ENCODE data around the gene SDSL.

The SDSL gene

DNA sequence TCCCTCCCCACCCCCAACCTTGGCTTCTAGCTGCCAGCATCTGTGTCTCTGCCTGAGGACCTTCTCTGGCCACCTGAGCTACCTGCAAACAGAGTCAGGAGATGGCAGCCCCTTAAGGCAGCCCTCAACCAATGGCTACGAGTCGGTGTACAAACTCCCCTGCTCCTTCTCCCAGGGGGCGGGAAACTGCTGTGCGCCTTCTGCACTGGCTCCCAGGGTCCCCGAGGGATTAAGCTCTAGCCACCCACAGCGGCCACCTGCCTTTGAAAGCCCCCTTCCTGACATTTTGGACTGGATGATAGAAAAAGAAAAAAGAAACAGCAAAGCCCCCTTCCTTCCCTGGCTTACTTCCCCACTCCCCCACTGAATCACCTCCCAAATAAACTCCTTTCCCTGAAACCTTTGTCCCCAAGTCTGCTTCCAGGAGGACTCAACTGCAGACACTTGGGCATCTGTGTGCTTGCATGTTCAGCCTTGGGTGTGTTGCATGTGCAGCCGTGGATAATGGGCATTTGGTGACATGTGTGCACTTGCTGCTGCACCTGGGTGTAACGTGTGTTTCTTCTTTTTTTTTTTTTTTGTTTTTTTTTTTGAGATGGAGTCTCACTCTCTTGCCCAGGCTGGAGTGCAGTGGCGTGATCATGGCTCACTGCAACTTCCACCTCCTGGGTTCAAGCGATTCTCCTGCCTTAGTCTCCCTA lies 24.5 kb upstream of the SDSL start:
- FAIRE-seq = no peak

DNA sequence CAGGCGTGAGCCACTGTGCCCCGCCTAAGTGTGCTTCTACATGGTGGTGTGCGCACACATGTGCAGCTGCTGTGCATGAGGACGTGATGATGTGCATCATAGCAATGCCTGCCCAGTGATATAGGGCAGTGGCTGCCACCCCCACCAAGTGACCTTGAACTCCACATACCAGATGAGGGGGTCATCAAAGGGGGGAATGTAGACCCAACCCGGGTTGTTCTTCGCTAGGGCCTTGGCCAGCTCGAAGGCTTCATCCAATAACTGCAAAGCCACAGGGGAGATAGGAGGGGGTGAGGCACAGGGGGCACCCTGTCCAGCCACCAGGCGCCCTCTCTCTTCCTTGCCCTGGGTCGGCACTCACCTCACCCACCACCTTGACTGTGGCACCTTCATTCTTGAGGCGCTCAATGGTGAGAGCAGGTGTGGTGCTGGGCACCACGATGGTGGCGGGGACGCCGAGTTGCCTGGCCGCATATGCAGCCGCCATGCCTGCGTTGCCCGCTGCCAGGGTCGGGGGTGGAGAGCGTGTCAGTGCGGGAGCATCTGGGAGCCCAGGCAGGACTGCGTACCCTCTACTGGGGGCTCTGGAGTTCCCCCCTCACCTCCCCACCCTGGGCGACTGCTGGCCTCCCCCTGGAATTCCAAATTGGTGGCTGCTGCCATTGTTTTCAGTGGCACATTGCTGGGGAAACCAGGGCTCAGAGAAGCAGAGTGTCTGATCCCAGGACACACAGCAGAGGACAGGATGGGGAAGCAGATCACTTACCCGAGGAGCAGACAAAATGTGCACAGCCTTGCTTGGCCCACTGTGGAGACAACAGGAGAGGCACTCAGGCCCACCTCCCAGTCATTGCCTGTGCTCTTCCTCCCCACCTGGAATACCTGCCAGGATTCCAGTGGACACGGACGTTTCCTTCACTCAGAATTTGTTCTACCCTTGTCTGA lies 23.6 kb upstream of the SDSL start:
- FAIRE-seq = no peak

DNA sequence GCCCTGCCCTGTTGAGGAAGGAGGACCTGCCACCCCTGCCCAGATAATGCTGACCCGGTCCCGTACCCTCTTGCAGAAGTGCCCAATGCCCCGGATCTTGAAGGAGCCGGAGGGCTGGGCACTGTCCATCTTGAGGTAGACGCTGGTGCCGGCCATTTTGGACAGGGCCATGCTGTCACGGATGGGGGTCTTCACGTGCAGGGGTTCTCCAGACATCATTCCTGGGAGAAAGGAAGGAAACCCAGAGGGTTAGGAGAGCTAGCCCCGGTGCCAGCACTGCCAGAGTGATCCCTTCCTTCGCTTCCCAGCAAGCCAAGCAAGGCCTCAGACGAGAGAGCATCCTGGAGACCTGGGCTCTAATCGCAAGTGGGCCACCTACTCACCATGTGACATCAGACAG lies 22.7 kb upstream of the SDSL start:
- FAIRE-seq = no peak

DNA sequence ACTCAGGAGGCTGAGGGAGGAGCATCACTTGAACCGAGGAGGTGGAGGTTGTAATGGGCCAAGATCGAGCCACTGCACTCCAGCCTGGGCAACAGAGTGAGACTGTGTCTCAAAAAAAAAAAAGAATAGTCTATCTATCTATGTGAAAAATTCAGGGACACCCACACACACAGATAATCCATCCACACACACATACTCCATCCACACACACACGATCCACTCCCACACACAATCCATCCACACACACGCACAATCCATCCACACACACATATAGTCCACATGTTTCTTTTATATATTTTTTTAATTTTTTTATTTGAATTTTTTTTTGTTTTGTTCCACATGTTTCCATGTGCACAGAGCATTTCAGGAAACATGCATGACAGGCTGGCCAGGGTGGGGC lies 21.8 kb upstream of the SDSL start:
- FAIRE-seq = no peak

DNA sequence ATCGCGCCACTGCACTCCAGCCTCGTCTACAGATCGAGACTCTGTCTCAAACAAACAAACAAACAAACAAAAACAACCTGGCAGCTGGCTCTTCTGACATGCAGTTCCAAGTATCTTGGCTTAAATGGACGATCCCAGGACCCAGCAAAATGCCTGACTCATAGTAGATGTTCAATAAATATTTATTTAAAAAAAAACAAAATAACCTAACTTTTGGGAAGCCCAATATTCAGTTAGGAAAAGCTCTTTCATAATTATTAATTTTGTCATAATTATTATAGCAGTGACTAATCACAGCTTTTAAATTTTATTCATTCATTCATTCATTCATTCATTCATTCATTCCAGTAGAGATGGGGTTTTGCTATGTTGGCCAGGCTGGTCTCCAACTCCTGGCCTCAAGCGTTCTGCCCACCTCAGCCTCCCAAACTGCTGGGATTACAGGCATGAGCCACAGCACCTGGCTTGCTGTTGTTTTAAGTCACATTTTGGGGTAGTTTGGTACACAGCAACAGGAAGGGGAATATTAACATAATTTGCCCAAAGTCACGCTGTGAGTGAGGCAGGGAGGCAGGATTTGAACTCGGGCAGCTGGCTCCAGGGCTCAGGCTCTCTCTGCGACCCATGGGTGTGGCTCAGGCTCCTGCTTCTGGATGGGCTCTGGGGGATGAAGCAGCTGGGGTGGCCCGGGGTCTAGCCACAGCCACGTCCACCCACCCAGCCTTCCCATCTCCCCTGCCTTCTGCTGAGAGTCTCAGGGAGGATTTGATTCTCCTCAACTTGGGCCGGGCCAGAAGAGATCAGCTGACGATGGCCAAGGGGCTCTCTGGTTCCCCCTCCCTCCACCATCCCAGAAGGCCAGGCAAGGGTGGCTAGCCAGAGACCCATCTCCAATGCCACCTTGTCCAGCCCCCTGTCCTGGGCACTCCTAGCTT lies 20.8 kb upstream of the SDSL start:
- FAIRE-seq = no peak

DNA sequence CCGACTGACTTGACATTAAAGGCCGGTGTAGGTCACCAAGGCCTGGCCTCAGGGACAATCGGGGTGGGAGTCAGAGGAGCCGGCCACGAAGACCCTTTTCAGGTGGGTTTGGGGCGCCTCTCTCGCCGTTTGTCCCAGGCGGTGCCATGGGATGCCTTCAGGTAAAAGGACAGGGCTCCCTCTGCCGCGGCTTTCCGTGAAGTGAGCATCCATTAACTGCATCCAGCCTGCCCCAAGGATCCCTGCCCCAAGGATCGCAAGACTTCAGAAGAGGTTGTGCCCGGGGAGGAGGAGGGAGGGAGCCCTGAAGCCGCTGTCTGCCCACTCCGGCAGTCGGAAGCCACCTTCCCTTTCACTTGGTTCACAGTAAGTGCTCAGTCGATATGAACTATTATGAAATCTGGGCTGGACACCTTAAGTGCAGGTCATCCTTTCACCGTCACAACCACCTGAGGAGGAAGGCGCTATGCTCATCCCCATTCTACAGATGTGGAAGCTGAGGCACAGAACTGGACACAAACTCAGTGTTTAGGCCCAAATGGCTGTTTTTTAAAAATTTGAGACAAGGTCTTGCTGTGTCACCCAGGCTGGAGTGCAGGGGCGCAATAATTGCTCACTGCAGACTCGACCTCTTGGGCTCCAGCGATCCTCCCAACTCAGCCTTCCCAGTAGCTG lies 19.5 kb upstream of the SDSL start:
- FAIRE-seq = no peak

DNA sequence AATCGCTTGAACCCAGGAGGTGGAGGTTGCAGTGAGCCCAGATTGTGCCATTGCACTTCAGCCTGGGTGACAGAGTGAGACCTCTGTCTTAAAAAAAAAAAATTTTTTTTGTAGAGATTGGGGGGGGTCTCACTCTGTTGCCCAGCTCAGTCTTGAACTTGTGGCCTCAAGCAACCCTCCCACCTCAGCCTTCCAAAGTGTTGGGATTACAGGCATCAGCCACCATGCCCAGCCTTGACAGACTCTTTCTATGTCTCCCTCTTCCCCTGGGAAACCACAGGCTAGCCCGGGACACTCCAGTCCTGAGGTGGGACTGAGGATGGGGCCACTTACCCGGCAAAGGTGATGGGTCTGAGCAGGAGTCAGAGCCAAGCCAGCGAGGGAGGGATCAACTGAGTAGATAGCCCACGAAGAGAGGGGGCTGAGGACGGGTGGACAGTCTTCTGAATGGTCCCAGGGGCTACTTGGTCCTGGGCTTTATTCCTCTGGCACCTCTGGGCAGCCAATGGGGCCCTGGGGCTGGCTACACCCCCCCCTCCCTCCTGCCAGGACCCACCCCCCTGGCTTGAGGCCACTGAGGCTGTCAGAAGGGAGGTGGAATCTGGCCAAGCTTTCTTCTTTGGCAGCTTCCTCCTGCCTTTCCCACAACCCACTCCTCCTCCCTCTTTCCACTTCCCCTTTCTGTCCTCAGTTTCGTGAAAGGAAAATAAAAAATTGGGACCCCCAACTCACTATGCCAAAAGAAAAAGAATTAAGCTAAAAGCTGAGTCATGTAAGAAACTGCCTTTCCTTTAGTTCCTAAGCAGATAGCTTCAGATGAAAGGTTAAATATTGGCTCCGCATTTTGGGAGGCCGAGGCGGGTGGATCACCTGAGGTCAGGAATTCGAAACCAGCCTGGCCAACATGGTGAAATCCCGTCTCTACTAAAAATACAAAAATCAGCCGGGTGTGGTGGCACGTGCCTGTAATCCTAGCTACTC lies 18.5 kb upstream of the SDSL start, which contains the start of gene SDS:
Gene SDS (minus strand): TSS at position 453 of the 981 bp plus-strand sequence. CDS start 4,179 bp downstream, outside the sequence.
- FAIRE-seq = no peak

DNA sequence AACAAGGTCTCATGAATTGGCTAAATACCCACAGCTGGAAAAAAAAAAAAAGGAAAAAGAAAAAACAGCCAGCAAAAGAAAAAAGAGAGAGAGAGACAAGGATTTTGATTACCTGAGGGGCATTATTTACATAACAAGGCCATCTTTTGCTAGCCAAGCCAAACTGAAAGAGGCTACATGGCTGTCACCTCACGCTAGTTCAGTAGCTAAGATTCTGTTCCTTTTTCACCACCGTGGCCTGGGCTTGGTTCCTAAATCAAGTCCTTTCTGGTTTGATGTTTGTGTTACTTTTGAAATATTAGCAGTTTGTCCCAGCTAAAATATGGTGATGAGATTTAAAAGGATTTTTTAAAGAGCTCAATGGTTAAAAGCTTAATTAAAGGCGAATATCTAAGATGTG lies 16.5 kb upstream of the SDSL start:
- no peak for FAIRE-seq

DNA sequence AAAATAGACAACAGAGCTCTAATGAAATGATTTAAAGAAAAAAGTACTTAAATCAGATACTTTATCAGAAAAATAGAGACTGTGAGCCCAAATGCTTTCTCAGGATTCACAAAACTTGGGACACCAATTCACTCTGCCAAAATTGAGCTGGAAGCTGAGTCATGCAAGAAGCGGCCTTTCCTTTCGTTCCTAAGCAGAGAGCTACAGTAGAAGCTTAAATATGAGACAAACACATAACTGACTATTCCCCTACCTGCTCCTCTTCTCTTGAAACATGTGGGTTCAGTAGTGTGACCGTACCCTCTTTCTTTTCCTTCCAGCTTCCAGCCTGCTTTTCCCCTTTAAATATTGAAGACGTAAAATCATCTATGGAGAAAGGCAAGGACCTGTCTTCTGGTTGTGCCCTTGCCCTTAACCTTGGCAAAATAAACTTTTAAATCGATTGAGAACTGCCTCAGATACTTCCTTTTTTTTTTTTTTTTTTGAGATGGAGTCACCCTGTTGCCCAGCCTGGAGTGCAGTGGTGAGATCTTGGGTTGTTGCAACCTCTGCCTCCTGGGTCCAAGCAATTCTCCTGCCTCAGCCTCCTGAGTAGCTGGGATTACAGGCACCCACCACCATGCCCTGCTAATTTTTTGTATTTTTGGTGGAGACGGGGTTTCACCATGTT lies 14.1 kb upstream of the SDSL start:
- FAIRE-seq = no peak

DNA sequence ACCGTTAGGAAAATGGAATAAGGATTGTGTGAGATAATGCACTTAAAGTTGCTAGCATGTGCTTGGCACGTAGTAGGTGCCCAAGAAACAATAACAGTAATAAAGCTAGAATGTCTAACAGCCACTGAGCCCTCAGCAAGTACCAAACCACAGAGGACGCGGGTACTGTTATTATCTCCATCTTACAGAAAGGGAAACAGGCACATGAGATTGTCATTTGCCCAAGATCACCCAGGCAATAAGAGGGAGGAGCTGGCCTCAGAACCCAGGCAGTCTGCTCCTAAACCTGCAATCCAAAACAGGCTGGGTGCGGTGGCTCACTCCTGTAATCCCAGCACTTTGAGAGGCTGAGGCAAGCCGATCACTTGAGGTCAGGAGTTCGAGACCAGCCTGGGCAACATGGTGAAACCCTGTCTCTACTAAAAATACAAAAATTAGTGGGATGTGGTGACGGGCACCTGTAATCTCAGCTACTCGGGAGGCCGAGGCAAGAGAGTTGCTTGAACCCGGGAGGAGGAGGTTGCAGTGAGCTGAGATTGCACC lies 13.4 kb upstream of the SDSL start:
- FAIRE-seq = no peak

DNA sequence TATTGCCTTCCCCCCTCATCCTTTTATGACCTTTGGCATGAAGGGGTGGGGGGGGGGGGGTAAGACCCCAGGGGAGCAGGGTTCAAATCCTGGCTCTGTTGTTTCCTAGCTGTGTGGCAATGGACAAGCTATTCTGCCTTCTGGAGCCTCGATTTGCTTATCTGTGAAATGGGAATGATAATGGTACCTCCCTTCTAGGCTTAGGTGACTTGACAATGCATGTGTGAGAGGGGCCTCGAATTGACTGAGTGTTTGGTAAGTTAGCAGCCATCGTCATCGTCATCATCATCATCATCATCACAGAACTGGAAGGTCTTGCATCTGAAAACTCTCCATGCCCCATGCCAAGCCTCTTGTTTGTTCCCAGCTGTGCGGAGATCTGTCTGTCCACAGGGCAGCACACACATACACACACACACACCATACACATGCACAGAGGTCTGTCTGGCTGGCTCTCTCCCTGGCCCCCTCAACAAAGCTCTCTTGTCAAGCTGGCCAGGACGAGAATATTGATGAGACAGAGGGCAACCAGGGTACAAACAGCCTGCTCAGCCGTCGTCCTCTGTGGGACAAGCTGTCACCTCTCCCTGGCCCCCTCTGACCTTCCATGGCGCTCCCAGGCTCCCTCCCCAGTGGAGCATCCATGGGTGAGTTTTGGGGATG lies 12.6 kb upstream of the SDSL start:
- no peak for FAIRE-seq

DNA sequence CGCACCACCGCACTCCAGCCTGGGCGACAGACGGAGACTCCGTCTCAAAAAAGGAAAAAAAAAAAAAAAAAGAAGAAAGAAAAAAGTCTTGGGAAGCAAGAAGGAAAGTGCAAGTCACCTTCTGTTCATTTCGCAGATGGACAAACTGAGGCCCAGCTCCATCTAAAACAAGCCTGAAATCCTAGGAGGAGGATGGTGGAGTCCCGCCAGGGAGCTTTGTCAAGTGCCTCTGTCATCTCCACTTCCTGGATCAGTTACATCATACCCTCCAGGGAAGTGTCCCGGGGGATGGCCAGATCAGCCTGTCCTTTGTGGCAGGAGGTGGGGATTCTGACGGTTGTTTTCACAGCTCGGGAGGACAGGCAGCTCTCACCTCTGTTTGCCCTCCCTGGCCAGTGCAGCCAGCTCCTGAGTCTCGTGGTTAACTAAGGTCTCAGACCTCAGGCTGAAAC lies 8.7 kb upstream of the SDSL start:
- no peak for FAIRE-seq

DNA sequence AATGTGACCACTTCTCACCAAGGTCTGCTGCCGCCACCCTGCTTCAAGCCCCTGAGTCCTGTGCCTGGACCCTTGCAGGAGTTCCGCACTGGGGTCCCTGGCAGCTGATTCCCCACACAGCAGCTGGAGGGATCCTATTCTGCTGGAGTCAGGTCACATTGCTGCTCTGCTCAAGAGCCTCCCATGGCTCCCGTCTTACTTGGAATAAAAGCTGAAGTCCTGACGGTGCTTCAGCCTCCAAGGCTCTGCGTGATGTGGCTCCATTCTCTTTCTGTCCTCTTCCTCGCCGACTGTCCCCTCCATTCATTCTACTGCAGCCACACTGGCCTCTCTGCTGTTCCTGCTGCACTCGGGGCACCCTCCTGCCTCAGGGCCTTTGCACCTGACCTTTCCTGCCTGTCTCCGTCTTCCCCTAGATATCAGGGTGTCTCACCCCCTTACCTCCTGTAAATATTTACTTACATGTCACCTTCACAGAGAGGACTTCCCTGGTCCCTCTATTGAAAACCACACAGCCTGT lies 7.6 kb upstream of the SDSL start:
- FAIRE-seq = no peak

DNA sequence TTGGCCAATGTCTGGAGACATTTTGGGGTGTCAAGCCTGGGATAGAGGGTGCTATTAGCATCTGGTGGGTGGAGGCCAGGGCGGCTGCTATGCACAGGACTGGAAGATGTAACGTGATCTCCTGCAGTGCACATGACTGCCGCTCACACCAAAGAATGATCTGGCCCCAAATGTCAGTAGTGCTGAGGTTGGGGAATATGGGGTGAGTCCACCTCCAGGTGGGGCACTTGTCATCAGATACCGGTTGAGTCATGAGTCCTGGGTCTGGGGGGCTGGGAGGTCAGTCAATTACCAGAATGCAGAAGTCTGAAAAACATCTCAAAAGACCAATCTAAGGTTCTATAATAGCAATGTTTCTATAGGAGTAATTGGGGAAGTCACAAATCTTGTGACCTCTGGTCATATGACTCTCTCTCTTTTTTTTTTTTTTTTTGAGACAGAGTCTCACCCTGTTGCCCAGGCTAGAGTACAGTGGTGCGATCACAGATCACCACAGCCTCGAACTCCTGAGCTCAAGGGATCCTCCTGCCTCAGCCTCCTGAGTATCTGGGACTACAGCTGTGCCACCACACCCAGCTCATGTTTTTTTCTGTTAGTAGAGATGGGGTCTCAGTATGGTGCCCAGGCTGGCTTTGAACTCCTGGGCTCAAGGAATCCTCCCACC lies 6.0 kb upstream of the SDSL start:
- no peak for FAIRE-seq

DNA sequence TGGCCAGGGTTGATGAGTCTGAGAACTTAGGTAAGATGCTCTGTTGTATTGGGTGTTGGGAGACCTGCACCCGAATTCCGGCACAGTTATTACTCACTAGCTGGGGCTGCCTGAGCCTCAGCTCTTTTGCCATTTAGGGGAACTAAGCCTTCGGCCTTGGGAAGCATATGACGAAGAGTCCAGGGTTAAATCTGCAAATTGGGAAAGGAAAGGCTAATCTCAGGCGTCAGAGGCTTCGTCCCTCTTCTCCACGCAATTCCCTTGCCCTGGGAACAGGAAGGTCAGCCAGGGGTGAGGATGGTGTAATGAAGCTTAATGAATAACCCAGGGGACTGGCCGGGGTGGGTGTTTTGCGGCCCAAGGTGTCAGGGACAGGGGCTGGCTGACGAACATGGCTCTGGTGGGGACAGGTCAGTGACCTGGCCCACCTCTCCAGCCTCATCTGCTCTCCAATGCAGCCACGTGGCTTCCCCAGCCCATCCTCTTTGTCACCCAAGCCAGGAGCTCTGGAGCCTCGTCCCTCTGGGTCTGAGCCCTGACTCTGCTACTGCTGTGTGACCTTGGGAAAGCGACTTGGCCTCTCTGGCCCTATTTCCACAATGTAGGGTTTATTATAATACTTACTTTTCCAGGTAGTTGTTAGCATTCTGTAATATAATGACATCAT lies 3.8 kb upstream of the SDSL start:
- FAIRE-seq = no peak

DNA sequence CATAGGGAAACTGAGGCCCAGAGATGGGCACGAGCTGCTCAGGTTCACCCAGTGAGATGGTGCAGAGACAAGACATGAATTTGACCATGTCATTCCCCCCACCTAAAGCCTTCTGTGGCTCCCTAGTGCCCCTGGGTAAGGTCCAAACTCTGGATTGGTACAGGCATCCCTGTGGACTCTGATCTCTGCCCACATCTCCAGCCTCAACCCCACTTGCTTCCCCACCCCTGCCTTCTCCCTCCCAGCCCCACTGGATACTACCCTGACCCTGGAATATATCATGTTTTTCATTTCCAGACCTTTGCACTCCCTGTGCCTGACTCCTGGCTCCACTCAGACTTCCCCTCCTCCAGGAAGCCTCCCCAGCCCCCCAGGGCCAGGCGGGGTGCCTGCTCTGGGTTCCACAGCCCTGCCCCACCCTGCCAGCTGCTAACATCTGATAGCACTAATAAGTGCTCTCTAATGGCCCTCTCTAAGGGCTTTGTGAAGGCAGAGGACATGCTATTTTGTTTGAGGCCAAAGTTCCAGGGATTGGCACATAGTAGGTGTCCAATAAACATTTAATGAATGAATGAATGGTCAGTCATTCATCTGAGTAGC lies 1.1 kb upstream of the SDSL start:
- FAIRE-seq = no peak

DNA sequence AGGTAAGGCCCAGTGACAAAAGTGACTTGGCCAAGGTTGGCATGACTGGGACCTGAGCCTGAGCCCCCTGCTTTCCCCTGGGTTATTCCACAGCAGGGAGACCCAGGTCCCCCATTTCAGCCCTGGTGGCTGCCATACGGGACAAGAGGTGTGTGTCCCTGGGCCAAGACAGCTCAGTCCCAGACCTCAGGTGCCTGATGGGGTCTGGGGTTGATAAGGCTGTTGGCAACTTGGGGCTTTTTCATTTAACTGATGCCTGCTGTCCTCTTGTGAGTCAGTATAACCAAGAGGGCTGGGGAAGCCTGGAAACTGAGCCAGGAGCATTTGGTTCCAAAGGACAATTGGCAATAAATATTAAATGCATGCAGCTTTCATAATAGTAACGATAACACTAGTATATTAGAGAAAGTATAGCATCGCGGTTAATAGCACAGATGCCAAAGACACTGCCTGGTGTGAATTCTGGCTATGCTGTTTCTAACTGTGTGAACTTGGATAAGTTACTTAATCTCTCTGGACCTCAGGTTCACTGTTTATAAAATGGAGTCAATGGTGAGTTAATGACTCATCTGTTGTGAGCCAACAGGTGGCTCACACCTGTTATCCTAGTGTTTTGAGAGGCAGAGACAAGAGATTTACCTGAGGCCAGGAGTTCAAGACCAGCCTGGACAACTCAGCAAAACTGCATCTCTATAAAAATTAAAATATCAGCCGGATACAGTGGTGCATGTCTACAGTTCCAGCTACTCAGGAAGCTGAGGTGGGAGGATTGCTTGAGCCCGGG lies 898 bp downstream of the SDSL start:
- FAIRE-seq = no peak

Data from G401.6 (cell line).